ENCODE data around the gene ZNF853. TPM values are rescaled to one million over a fixed set of nuclear protein-coding genes. Genes with fewer than 3 reads are reported as not detected.

The ZNF853 gene
- total RNA-seq, 2 donors from 2014 or later = 3.6 to 11.2 TPM

DNA sequence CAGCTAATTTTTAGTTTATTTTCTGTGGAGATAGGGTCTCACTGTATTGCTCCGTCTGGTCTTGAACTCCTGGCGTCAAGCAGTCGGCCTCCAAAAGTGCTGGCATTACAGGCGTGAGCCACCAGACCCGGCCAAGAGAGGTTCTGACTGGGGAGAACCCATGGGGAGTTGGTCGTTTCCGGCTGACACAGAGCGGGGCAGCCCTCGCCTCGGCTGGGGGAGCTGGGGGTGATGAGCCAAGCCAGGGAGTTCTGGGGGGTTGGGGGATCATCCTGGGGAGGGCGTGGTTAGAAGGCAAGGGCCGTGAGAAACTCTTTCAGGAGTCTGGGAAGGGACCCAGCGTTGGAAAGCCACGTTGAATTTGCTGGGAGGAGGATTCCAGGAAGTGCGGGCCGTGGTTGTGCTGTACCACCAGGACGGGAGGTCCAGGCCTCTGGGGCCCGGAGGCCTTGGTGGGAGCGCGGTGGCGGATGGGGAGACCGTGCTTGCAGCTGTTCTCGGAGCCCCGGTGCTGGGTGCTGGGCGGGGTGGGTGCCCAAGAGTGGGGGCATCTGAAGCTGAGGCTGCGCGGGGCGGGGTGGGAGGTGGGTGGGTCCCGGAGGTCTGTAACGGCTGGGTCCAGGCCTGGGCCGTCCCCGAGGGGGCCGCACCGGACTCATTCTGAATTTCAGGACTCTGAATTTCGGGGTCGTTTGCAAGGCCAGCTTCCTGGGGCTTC, 8.4 kb upstream of the ZNF853 start:
- no peaks in the 10 kb centered on the region for H3K9me3 ChIP-seq
- no peaks in the 10 kb centered on the region for H3K4me1 ChIP-seq
- WGBS, 2 donors = 89 to 90% methylated on average over 15 to 36 of the region's 36 CpGs
- TF ChIP-seq POLR2A (IDR thresholded peaks at IDR 0.05) = no peak
- TF ChIP-seq, protein P1, sequence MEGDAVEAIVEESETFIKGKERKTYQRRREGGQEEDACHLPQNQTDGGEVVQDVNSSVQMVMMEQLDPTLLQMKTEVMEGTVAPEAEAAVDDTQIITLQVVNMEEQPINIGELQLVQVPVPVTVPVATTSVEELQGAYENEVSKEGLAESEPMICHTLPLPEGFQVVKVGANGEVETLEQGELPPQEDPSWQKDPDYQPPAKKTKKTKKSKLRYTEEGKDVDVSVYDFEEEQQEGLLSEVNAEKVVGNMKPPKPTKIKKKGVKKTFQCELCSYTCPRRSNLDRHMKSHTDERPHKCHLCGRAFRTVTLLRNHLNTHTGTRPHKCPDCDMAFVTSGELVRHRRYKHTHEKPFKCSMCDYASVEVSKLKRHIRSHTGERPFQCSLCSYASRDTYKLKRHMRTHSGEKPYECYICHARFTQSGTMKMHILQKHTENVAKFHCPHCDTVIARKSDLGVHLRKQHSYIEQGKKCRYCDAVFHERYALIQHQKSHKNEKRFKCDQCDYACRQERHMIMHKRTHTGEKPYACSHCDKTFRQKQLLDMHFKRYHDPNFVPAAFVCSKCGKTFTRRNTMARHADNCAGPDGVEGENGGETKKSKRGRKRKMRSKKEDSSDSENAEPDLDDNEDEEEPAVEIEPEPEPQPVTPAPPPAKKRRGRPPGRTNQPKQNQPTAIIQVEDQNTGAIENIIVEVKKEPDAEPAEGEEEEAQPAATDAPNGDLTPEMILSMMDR (IDR thresholded peaks at IDR 0.05) = no peak
- H3K27ac ChIP-seq = no peak overlapping the region
- no peaks in the 10 kb centered on the region for H3K36me3 ChIP-seq (replicated peaks in 1 of 2; ENCODE audit: insufficient read depth in 1 of 2, low read depth in 2 of 2)
- H3K4me3 ChIP-seq = no peak overlapping the region
- no peaks in the 10 kb centered on the region for H3K27me3 ChIP-seq
- intact Hi-C loops (cut with DNase I) = no loop called here
- ATAC-seq (no peak), DNase-seq (no peak)

DNA sequence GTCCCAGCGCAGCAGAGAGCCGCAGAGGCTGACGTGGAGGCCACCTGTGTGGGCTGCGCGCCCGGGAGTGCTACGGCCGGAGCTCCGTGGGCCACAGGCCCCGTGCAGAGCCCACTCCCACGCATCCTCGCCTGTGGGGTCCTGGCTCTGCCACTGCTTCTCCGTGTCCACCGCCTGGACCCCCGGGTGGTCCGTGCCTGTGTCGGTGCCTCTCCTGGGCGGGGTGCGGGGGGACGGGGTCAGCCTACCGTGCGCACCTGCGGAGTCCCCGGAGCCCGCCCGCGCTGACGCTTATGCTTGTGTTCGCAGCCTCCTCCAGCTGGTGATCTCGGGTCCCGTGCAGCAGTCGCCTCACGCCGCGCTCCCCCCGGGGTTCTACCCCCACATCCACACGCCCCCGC, 7.8 kb upstream of the ZNF853 start:
- TF ChIP-seq POLR2A (IDR thresholded peaks at IDR 0.05) = no peak
- TF ChIP-seq, protein P1 (IDR thresholded peaks at IDR 0.05) = no peak
- intact Hi-C loops (cut with DNase I) = no loop called here
- Histone ChIP-seq H3K27me3 (no peaks in the 10 kb centered on the region), H3K4me1 (no peaks in the 10 kb centered on the region), H3K4me3 (no peak overlapping the region), H3K36me3 (replicated peaks in 1 of 2; ENCODE audit: insufficient read depth in 1 of 2, low read depth in 2 of 2) (no peaks in the 10 kb centered on the region), H3K9me3 (no peaks in the 10 kb centered on the region), H3K27ac (no peak overlapping the region)
- no peak for ATAC-seq
- WGBS, 2 donors = 93 to 94% methylated on average over 15 to 22 of the region's 38 CpGs
- no peak for DNase-seq

DNA sequence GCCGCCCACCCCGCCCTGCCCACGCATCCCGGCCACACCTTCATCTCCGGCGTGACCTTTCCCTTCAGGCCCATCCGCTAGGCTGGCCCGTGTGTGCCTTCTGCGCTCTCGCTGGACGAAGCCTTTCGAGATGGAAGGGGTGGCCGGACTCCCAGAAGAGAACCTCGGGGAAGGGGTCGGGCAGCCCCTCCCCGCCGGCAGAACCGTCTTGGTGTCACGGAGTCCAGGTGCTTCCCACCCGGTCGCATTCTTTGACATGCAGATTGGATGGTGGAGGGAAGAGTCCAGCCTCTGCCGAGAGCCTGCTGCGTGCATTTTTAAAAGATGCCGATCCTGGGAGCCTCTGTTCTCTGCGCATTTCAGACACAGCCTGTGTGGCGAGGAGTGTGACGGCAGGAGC, 7.3 kb upstream of the ZNF853 start:
- ATAC-seq (no peak), DNase-seq (no peak)
- intact Hi-C loops (cut with DNase I) = no loop called here
- H3K27ac ChIP-seq = no peak overlapping the region
- H3K36me3 ChIP-seq (replicated peaks in 1 of 2; ENCODE audit: insufficient read depth in 1 of 2, low read depth in 2 of 2) = no peaks in the 10 kb centered on the region
- H3K9me3 ChIP-seq = no peaks in the 10 kb centered on the region
- H3K4me1 ChIP-seq = no peaks in the 10 kb centered on the region
- WGBS, 2 donors = 92 to 99% methylated on average over 15 to 20 of the region's 27 CpGs
- no peak overlapping the region for H3K4me3 ChIP-seq
- no peaks in the 10 kb centered on the region for H3K27me3 ChIP-seq
- TF ChIP-seq POLR2A (IDR thresholded peaks at IDR 0.05) = no peak
- TF ChIP-seq, protein P1 (IDR thresholded peaks at IDR 0.05) = no peak

DNA sequence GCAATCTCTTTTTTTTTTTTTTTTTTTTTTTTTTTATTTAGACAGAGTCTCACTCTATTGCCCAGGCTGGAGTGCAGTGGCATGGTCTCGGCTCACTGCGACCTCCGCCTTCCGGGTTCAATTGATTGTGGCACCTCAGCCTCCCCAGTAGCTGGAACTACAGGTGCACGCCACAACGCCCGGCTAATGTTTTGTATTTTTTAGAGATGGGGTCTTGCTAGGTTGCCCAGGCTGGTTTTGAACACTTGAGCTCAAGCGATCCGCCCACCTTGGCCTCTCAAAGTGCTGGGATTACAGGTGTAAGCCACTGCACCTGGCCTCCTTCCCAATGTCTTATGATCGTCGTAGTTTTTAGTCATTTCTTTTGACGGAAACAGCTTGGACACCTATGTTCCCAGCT, 6.6 kb upstream of the ZNF853 start:
- H3K4me3 ChIP-seq = no peak overlapping the region
- no peaks in the 10 kb centered on the region for H3K36me3 ChIP-seq (replicated peaks in 1 of 2; ENCODE audit: insufficient read depth in 1 of 2, low read depth in 2 of 2)
- intact Hi-C loops (cut with DNase I) = no loop called here

More for the DNA sequence above, 6.6 kb upstream of the ZNF853 start:
- ATAC-seq (no peak), DNase-seq (no peak)
- H3K27ac ChIP-seq = no peak overlapping the region
- no peaks in the 10 kb centered on the region for H3K9me3 ChIP-seq
- no peaks in the 10 kb centered on the region for H3K27me3 ChIP-seq
- WGBS, 2 donors = 90 to 91% methylated on average over 12 of the region's 12 CpGs
- TF ChIP-seq, protein P1 (IDR thresholded peaks at IDR 0.05) = no peak
- no peak for TF ChIP-seq POLR2A (IDR thresholded peaks at IDR 0.05)
- no peaks in the 10 kb centered on the region for H3K4me1 ChIP-seq

Data from body of pancreas (tissue), 4 donors.